ENCODE measurements around the gene ADGRG6. TPM values are rescaled to one million over a fixed set of nuclear protein-coding genes. Genes with fewer than 3 reads are reported as not detected.
"Not testable (repeated sequence)": the region's sequence is repeated elsewhere in the genome, so short reads cannot be mapped to it uniquely, and the experiment has no call there.

The ADGRG6 gene
- total RNA-seq, 1 donor from 2014 or later, result 35.3 TPM

DNA sequence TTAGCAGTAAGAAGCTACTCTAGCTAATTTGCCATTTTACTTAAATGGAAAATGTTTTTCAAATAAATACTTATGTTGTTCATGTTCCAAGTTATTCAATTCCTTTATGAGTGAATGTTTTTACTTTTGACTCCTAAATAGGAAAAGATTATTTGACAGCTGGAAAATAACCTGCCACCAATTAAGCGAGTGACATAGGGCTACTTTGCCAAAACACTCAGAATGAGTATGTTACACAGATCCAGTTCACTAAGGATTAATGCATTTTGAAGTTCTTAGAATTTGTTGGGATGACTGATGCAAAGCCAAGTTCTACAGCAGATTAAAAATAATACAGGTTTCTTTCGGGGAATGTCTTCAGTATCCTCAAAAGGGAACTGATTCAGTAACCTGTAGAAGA lies 144.4 kb downstream of the ADGRG6 start:
- no peak overlapping the region for H3K4me3 ChIP-seq (ENCODE audit: low read depth, low read length)
- TF ChIP-seq, protein P1, sequence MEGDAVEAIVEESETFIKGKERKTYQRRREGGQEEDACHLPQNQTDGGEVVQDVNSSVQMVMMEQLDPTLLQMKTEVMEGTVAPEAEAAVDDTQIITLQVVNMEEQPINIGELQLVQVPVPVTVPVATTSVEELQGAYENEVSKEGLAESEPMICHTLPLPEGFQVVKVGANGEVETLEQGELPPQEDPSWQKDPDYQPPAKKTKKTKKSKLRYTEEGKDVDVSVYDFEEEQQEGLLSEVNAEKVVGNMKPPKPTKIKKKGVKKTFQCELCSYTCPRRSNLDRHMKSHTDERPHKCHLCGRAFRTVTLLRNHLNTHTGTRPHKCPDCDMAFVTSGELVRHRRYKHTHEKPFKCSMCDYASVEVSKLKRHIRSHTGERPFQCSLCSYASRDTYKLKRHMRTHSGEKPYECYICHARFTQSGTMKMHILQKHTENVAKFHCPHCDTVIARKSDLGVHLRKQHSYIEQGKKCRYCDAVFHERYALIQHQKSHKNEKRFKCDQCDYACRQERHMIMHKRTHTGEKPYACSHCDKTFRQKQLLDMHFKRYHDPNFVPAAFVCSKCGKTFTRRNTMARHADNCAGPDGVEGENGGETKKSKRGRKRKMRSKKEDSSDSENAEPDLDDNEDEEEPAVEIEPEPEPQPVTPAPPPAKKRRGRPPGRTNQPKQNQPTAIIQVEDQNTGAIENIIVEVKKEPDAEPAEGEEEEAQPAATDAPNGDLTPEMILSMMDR (conservative IDR thresholded peaks at IDR 0.05; ENCODE audit: low read depth, low read length), result no peak
- no peak for DNase-seq (ENCODE audit: low read depth)

- DNase-seq (ENCODE audit: low read depth), result no peak
- TF ChIP-seq, protein P1 (conservative IDR thresholded peaks at IDR 0.05; ENCODE audit: low read depth, low read length), result no peak
Measured at GRCh38 chr6:142446576-142446975, 144.8 kb downstream of the ADGRG6 start.

GRCh38 chr6:142448091-142448729 lies 146.4 kb downstream of the ADGRG6 start:
- no peak for DNase-seq (ENCODE audit: low read depth)
- no peak overlapping the region for H3K4me3 ChIP-seq (ENCODE audit: low read depth, low read length)
- TF ChIP-seq, protein P1 (conservative IDR thresholded peaks at IDR 0.05; ENCODE audit: low read depth, low read length), result no peak

More at GRCh38 chr6:142446576-142446975, 144.8 kb downstream of the ADGRG6 start:
- H3K4me3 ChIP-seq (ENCODE audit: low read depth, low read length), result no peak overlapping the region

GRCh38 chr6:142450856-142451255 lies 149.0 kb downstream of the ADGRG6 start:
- not testable (repeated sequence) for DNase-seq (ENCODE audit: low read depth)

GRCh38 chr6:142452993-142453392 lies 151.2 kb downstream of the ADGRG6 start:
- DNase-seq (ENCODE audit: low read depth), result no peak
- no peak overlapping the region for H3K4me3 ChIP-seq (ENCODE audit: low read depth, low read length)
- TF ChIP-seq, protein P1 (conservative IDR thresholded peaks at IDR 0.05; ENCODE audit: low read depth, low read length), result no peak

More at GRCh38 chr6:142450856-142451255, 149.0 kb downstream of the ADGRG6 start:
- not testable (repeated sequence) for H3K4me3 ChIP-seq (ENCODE audit: low read depth, low read length)

DNA sequence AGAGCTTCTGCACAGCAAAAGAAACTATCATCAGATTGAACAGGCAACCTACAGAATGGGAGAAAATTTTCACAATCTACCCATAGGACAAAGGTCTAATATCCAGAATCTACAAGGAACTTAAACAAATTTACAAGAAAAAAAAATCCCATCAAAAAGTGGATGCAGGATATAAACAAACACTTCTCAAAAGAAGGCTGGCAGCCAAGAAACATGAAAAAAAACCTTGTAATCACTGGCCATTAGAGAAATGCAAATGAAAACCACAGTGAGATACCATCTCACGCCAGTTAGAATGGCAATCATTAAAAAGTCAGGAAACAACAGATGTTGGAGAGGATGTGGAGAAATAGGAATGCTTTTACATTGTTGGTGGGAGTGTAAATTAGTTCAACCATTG lies 152.4 kb downstream of the ADGRG6 start:
- not testable (repeated sequence) for H3K4me3 ChIP-seq (ENCODE audit: low read depth, low read length); DNase-seq (ENCODE audit: low read depth)

- H3K4me3 ChIP-seq (ENCODE audit: low read depth, low read length); DNase-seq (ENCODE audit: low read depth): not testable (repeated sequence)
Measured at GRCh38 chr6:142454848-142455247, 153.0 kb downstream of the ADGRG6 start.

DNA sequence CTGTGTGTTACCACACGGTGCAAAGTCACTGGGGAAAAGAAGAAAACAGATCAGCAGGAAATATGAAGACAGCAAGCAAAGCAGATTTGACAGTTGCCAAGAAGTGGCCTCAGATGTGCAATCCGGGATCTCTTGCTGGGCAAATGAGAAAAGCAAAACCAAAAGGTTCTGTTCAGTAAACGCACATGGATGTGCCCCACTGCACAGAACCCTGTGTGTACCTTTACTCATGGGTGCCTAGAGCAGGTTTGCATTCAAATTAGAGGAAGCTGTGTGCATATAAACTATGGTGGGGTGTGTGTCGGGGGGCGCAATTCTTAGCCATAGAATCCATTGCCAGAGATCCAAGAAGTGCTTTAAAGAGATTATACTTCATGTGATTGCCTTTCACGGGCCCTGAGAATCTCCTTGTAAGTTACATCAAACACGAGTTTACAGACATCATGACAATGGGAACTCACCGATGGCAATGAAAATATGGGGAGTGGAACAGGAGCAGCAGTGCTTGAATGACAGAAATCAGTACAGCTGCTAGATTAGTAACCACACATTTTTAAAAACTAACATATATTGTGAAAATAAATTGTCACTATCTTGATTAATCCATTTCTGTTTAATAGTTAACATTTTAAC lies 154.3 kb downstream of the ADGRG6 start:
- TF ChIP-seq, protein P1 (conservative IDR thresholded peaks at IDR 0.05; ENCODE audit: low read depth, low read length), result no peak
- no peak overlapping the region for H3K4me3 ChIP-seq (ENCODE audit: low read depth, low read length)
- DNase-seq (ENCODE audit: low read depth), result no peak
